Heart left ventricle (tissue), 13 donors: ENCODE results near the gene CDC25B.

ENCODE experiments used
- POLR2A ChIP-seq, 2 donors: fragments of 450-650 bp; IDR thresholded peaks; one replicate each; pipeline ENCODE4 v1.6.1; 2017; ENCODE audit warnings: antibody characterized with exemption in 2 of 2, mild to moderate bottlenecking in 2 of 2, moderate library complexity in 2 of 2
- TF ChIP-seq, protein P1 (sequence below), 12 donors: fragments of 200-600 bp; sonication (generic) in 4 of 12; IDR thresholded peaks; one replicate each; pipeline versions ENCODE4 v1.5.0 to v1.8.0; 2018 to 2022; ENCODE audit warnings: antibody characterized with exemption in 12 of 12, mild to moderate bottlenecking in 5 of 12
- donor health status: ischemic (EF 13 %, LVEDD 7.1; RV severe dilation, severe dysfunction).
- donor health status: DM: no; HTN: yes; CAD: no.
- donor health status: DM: no; HTN: no; CAD: no.
- donor health status: ischemic (EF 25% LVEDD 6.9; RV normal size, moderate dysfunction).
- donor health status: ischemic (EF 25% LVEDD 5.7; RV mildly dilated, moderate dysfunction).
- donor health status: ischemic (EF 35%, LVEDD 5.7; RV mildly dilated, moderate dysfunction).
- donor health status: nonischemic (EF 11% LVEDD 7.7; RV severe dilation, severe dysfunction).
- donor health status: DM: yes; HTN: yes; CAD: no.
- donor health status: PGD.
- donor health status: ischemic (EF 29% LVEDD 5.4; RV normal size, mild dysfunction).
- donor health status: nonischemic (EF 23%, LVEDD 6.1; RV moderate dilation, normal function).

DNA sequence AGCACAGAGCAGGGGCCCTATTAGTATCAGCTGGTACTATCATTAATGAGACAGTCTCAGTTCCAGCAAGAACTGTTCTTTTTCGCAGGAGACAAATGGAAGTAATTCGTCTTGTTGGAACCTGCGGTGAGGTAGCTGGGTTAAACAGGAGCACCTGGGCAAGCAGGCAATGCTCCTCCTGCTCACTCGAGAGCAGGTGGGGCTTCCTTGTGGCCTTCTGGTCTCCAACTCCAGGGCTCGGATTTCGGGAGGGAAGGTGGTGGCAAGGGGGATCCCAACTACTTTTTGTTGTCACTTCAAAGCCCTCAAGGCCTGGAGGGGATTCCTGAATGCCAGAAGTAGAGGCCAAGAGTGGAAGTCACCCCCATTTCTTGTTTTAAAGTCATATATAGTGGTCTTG is 13.5 kb upstream of the CDC25B start:
- TF ChIP-seq POLR2A (IDR thresholded peaks at IDR 0.05), result no peak
- TF ChIP-seq, protein P1, sequence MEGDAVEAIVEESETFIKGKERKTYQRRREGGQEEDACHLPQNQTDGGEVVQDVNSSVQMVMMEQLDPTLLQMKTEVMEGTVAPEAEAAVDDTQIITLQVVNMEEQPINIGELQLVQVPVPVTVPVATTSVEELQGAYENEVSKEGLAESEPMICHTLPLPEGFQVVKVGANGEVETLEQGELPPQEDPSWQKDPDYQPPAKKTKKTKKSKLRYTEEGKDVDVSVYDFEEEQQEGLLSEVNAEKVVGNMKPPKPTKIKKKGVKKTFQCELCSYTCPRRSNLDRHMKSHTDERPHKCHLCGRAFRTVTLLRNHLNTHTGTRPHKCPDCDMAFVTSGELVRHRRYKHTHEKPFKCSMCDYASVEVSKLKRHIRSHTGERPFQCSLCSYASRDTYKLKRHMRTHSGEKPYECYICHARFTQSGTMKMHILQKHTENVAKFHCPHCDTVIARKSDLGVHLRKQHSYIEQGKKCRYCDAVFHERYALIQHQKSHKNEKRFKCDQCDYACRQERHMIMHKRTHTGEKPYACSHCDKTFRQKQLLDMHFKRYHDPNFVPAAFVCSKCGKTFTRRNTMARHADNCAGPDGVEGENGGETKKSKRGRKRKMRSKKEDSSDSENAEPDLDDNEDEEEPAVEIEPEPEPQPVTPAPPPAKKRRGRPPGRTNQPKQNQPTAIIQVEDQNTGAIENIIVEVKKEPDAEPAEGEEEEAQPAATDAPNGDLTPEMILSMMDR (IDR thresholded peaks at IDR 0.05), result no peak
